Measurements from ENCODE around the gene IL20RA. TPM values are rescaled to one million over a fixed set of nuclear protein-coding genes. Genes with fewer than 3 reads are reported as not detected.
A peak's percentile ranks its signal among the peaks of the same experiment; 100 is the strongest.

The IL20RA gene
- total and polyA plus RNA-seq, 2 of the 13 experiments (the other 11 are each of a cell fraction or from before 2014, with no cell fraction given), result not detected

DNA sequence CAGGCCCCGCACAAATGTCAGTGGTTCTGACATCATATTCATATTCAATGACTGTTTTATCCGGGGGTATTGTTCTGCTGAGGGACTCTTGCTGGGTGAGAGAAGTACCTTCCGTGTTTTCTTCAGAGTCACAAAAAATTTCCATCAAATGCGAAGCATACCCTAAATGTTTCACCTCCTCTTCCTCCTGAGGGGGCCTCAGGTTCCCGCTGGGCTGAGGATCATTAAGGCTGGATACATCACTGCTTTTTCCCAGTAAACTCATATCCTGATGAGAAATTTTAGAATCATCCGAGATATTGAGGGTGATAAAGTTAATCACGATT lies 42.8 kb downstream of the IL20RA start:
- H3K9ac ChIP-seq (ENCODE audit: insufficient read depth, low read depth, low read length), result no peak overlapping the region
- ChIA-PET POLR2A (no interaction called here), CTCF (ENCODE audit: low intra/inter-chr PET ratio, low total read pairs) (no interaction called here)
- H3K27ac ChIP-seq (ENCODE audit: extremely low read length, insufficient read depth, low read length), result no peak overlapping the region
- no peaks in the 10 kb centered on the region for H4K20me1 ChIP-seq (ENCODE audit: insufficient read depth, low read length)
- no peak overlapping the region for H3K4me2 ChIP-seq (ENCODE audit: low read depth, low read length)
- no peak overlapping the region for H2AFZ ChIP-seq (ENCODE audit: low read length)
- H3K4me1 ChIP-seq (ENCODE audit: insufficient read depth, low read length), result peaks cover 13% of the 10 kb centered on the region
- no peak overlapping the region for H3K4me3 ChIP-seq (replicated peaks in 1 of 3; ENCODE audit: insufficient read depth in 1 of 3, low read depth in 2 of 3, low read length in 3 of 3)
- TF ChIP-seq NCOA2 (CRISPR knock-in tag; IDR thresholded peaks at IDR 0.05), result no peak
- in situ Hi-C loops (cut with HindIII; ENCODE audit: extremely low pct_ligation_motif_present, low pct_unique_long_range_greater_than_20kb) (no loop called here), intact Hi-C loops (cut with micrococcal nuclease; ENCODE audit: unreplicated experiment) (loop anchor here (5.0 kb wide), 1 partner anchor 1600 kb away; no protein-coding TSS in a partner anchor)
- no peaks in the 10 kb centered on the region for H3K36me3 ChIP-seq (replicated peaks in 1 of 2; ENCODE audit: control insufficient read depth in 1 of 2, insufficient read depth in 2 of 2, low read length in 2 of 2)
- DNase-seq (ENCODE audit: low spot score), result no peak
- no peak for ATAC-seq
- FAIRE-seq, result no peak
- BruUV-seq (replicated peaks), result no TSS peak
- H3K27me3 ChIP-seq (ENCODE audit: control insufficient read depth in 1 of 2, insufficient read depth in 2 of 2, low read length in 2 of 2), result peaks cover 0 to 16% of the 10 kb centered on the region in 2 experiments; a peak in 3 of 5 replicates
- H3K9me3 ChIP-seq (ENCODE audit: low read length), result no peaks in the 10 kb centered on the region
- WGBS (ENCODE audit: low lambda C conversion rate), result 48% methylated on average over 7 of the region's 7 CpGs
- no peaks in the 10 kb centered on the region for H3K79me2 ChIP-seq (ENCODE audit: insufficient read depth, low read length)

DNA sequence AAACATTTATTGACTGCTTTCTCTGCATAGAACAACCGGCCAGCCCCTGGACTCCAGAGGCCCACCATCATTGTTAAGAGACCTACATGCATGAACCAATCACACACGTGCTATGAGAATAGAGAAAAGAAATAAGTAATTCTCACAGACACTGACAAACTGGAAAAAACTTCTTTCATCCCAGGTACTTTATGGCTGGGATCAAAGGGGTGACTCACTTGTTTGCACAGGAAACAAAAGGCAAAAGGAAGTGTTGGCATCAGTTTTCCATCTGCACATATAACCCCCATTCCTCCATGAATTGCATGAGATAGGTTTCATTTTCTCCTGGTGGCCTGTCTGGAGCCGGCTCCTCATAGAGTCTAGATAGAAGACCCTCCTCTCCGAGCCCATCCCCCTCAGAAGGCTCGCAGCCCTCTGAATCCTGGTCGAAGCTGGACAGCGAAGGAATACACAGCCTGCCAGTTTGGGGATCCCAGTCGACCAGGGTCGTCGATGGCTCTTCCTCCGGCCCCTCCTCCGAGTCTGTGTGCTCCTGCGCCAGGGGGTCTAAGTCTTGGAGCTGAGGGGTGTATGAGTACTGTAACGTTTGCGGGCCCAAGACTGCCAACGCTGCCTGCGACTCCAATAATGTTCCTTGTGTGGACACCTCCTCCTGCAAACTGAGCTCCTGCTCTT lies 43.3 kb downstream of the IL20RA start:
- H3K4me2 ChIP-seq (ENCODE audit: low read depth, low read length), result no peak overlapping the region
- intact Hi-C loops (cut with micrococcal nuclease; ENCODE audit: unreplicated experiment), result loop anchor here (5.0 kb wide), 1 partner anchor 1599 kb away; no protein-coding TSS in a partner anchor
- no peak overlapping the region; a peak in 1 of 6 replicates for H3K4me3 ChIP-seq (replicated peaks in 1 of 3; ENCODE audit: insufficient read depth in 1 of 3, low read depth in 2 of 3, low read length in 3 of 3)
- ChIA-PET POLR2A (no interaction called here), CTCF (ENCODE audit: low intra/inter-chr PET ratio, low total read pairs) (no interaction called here)
- in situ Hi-C loops (cut with HindIII; ENCODE audit: extremely low pct_ligation_motif_present, low pct_unique_long_range_greater_than_20kb), result no loop called here
- ATAC-seq (peak; percentile 81), DNase-seq (ENCODE audit: low spot score) (peak; percentile 85), FAIRE-seq (no peak)
- H2AFZ ChIP-seq (ENCODE audit: low read length), result no peak overlapping the region
- no peaks in the 10 kb centered on the region for H3K9me3 ChIP-seq (ENCODE audit: low read length)
- H3K27ac ChIP-seq (ENCODE audit: extremely low read length, insufficient read depth, low read length), result no peak overlapping the region
- 66% methylated on average over 17 of the region's 17 CpGs for WGBS (ENCODE audit: low lambda C conversion rate)
- peaks cover 13% of the 10 kb centered on the region for H3K4me1 ChIP-seq (ENCODE audit: insufficient read depth, low read length)
- no peaks in the 10 kb centered on the region for H3K79me2 ChIP-seq (ENCODE audit: insufficient read depth, low read length)
- H3K36me3 ChIP-seq (replicated peaks in 1 of 2; ENCODE audit: control insufficient read depth in 1 of 2, insufficient read depth in 2 of 2, low read length in 2 of 2), result no peaks in the 10 kb centered on the region
- peaks cover 0 to 16% of the 10 kb centered on the region in 2 experiments; a peak in 3 of 5 replicates for H3K27me3 ChIP-seq (ENCODE audit: control insufficient read depth in 1 of 2, insufficient read depth in 2 of 2, low read length in 2 of 2)
- no TSS peak for BruUV-seq (replicated peaks)
- no peaks in the 10 kb centered on the region for H4K20me1 ChIP-seq (ENCODE audit: insufficient read depth, low read length)
- H3K9ac ChIP-seq (ENCODE audit: insufficient read depth, low read depth, low read length), result no peak overlapping the region
- TF ChIP-seq KMT2A (CRISPR knock-in tag; IDR thresholded peaks at IDR 0.05) (no peak), ELF3 (CRISPR knock-in tag; IDR thresholded peaks at IDR 0.05) (peak; percentile 93), ZNF644 (CRISPR knock-in tag; IDR thresholded peaks at IDR 0.05; ENCODE audit: low read depth) (peak; percentile 75), RCOR2 (CRISPR knock-in tag; IDR thresholded peaks at IDR 0.05) (0 out of 2 replicates have a peak, but pooled peaks have one; percentile 29), SOX13 (IDR thresholded peaks at IDR 0.05) (peak; percentile 66; the same call in 1 of the 2 replicates), SOX13 (CRISPR knock-in tag; conservative IDR thresholded peaks at IDR 0.05 in 1 of 2, IDR thresholded peaks at IDR 0.05 in 1 of 2) (peak in 1 of 2 experiments; percentile 89; a peak in 2 of 4 replicates), SKI (IDR thresholded peaks at IDR 0.05; ENCODE audit: partially characterized antibody) (peak; percentile 26), JUNB (CRISPR knock-in tag; IDR thresholded peaks at IDR 0.05; ENCODE audit: borderline replicate concordance) (peak; percentile 82; the same call in 1 of the 2 replicates), SIX4 (CRISPR knock-in tag; IDR thresholded peaks at IDR 0.05) (peak; percentile 28; the same call in 1 of the 2 replicates), PPARG (CRISPR knock-in tag; conservative IDR thresholded peaks at IDR 0.05) (0 out of 2 replicates have a peak, but pooled peaks have one; percentile 30)
- TF ChIP-seq, protein P1, sequence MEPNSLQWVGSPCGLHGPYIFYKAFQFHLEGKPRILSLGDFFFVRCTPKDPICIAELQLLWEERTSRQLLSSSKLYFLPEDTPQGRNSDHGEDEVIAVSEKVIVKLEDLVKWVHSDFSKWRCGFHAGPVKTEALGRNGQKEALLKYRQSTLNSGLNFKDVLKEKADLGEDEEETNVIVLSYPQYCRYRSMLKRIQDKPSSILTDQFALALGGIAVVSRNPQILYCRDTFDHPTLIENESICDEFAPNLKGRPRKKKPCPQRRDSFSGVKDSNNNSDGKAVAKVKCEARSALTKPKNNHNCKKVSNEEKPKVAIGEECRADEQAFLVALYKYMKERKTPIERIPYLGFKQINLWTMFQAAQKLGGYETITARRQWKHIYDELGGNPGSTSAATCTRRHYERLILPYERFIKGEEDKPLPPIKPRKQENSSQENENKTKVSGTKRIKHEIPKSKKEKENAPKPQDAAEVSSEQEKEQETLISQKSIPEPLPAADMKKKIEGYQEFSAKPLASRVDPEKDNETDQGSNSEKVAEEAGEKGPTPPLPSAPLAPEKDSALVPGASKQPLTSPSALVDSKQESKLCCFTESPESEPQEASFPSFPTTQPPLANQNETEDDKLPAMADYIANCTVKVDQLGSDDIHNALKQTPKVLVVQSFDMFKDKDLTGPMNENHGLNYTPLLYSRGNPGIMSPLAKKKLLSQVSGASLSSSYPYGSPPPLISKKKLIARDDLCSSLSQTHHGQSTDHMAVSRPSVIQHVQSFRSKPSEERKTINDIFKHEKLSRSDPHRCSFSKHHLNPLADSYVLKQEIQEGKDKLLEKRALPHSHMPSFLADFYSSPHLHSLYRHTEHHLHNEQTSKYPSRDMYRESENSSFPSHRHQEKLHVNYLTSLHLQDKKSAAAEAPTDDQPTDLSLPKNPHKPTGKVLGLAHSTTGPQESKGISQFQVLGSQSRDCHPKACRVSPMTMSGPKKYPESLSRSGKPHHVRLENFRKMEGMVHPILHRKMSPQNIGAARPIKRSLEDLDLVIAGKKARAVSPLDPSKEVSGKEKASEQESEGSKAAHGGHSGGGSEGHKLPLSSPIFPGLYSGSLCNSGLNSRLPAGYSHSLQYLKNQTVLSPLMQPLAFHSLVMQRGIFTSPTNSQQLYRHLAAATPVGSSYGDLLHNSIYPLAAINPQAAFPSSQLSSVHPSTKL (CRISPR knock-in tag; IDR thresholded peaks at IDR 0.05), result peak; percentile 72
- TF ChIP-seq, protein P2, sequence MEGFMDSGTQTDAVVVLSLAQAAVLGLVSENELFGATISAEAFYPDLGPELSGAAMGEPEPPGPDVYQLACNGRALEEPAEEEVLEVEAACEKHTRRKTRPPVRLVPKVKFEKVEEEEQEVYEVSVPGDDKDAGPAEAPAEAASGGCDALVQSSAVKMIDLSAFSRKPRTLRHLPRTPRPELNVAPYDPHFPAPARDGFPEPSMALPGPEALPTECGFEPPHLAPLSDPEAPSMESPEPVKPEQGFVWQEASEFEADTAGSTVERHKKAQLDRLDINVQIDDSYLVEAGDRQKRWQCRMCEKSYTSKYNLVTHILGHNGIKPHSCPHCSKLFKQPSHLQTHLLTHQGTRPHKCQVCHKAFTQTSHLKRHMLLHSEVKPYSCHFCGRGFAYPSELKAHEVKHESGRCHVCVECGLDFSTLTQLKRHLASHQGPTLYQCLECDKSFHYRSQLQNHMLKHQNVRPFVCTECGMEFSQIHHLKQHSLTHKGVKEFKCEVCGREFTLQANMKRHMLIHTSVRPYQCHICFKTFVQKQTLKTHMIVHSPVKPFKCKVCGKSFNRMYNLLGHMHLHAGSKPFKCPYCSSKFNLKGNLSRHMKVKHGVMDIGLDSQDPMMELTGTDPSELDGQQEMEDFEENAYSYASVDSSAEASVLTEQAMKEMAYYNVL (CRISPR knock-in tag; IDR thresholded peaks at IDR 0.05; ENCODE audit: borderline replicate concordance), result no peak
